NCI-H510A treated with DMSO at 0.1 percent for 48 hours (cell line): ENCODE results near the gene PTF1A.
"Not testable (repeated sequence)": the region's sequence is repeated elsewhere in the genome, so short reads cannot be mapped to it uniquely, and the experiment has no call there.

Source experiments
- DNase-seq: peaks from one replicate; lab custom pipeline; 2025; lab: John Stamatoyannopoulos, UW

Gene PTF1A

GRCh38 chr10:23203369-23204325 is 11.5 kb downstream of the PTF1A start:
- DNase-seq: no peak

DNA sequence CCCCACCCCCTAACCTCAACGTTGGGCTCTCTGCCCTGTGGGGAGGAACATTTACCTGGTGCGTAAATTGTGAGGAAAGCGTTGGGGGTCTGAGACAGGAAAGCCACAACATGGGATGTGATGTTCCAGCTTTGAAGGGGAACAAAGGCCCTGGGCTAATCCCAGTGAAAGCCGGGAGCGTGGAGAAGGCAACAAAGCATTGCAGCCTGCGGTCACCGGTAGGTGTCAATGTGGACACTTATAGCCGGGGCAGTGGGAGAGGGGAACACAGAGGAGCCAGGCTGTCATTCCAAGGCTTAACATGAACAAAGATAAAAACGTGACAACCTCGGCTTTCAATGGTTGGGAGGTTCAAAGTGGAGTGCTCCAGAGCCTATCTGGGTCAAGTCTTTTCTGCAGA is 12.7 kb downstream of the PTF1A start:
- no peak for DNase-seq

DNA sequence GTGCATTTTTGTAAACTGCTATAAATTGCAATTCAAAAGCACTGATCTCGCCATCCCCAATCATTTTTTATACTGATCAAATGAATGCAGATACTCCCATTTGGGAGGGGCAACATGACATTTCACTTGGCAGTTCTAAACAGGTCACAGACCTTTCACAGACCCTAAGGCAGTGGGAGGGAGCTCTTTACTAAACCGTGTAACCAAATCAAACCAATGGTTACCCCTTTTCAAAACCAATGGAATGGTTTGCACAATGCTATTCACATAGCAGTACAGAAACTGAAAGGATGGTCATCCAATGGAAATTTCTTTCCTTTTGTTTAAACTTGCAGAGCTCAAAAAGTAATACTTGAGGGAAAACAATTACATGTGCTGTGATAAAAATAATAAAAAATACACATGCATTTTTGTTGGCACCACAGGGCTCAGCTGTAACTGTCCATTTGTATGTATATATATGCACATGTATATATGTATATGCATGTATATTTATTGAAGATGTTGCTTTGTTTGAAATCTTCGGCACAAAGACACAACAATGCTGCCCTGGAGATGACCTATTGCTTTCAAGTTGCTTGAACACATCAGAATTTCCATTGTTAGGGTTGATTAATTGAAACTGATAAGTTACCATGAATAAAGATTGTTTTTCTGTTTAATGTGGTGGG is 14.0 kb downstream of the PTF1A start:
- DNase-seq: no peak

DNA sequence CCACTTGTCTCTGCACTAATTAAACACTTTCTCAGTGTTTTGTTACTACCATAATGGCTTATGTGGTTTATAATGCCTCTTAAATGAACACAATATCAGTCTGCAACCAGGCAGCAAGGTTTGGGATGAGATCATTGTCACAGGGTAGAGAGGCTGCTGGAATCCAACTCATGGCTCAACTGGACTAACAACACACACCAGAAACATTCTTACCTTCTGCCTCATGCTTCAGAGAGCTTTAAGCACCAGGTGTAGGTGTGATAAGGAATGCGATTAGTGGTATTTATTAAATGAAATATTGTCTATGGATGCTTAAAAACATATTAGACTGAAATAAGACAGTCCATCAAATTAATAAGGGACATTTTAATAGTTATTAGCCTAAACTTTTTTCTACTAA is 25.4 kb downstream of the PTF1A start:
- DNase-seq: no peak

DNA sequence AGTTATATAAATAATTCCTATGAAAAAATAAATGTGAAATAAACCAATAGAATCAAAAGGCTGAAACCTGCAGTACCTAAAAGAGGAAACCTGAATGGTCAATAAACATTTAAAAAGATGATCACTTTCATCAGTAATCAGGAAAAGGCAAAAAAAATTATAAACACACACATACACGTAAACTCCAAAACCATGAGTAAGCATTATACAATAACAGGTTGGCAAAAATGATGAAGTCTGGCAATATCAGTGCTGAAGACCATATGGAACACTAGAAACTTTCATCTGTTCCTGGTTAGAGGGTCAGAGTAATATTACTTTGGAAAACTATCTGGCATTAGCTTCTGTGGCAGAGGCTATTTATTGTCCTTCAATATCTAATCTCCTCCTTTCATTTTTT is 38.5 kb downstream of the PTF1A start:
- no peak for DNase-seq

GRCh38 chr10:23238015-23238414 is 45.9 kb downstream of the PTF1A start:
- no peak for DNase-seq

- not testable (repeated sequence) for DNase-seq
Measured at GRCh38 chr10:23241779-23242178, 49.7 kb downstream of the PTF1A start.
